Urothelium cell line (cell line): Measurements from ENCODE around the gene LIX1L.

Source experiments
- DNase-seq: peaks from one replicate; pipeline ENCODE4 v3.0.0; 2011; ENCODE audit warnings: low spot score, mixed read lengths
- FAIRE-seq: peaks from 2 replicates; lab custom pipeline; 2011; peaks lifted over from hg19 to GRCh38; lab: Jason Lieb, UNC

The LIX1L gene

GRCh38 chr1:145957443-145958319, at the start of gene LIX1L:
TSS of gene LIX1L (minus strand) at chr1:145958017. CDS start at chr1:145957927, 90 bp downstream.
- peak; percentile 95 for DNase-seq
- FAIRE-seq: no peak

- FAIRE-seq (no peak), DNase-seq (no peak)
Observed at GRCh38 chr1:146001709-146002108, 43.9 kb upstream of the LIX1L start.

- FAIRE-seq (no peak), DNase-seq (no peak)
Observed at GRCh38 chr1:145999321-146000024, 41.7 kb upstream of the LIX1L start.

GRCh38 chr1:145997718-145998023, 39.9 kb upstream of the LIX1L start:
- DNase-seq (no peak), FAIRE-seq (no peak)

- FAIRE-seq: no peak
- no peak for DNase-seq
Observed at GRCh38 chr1:145997016-145997717, 39.4 kb upstream of the LIX1L start.

- FAIRE-seq: peak; percentile 44
- DNase-seq: peak; percentile 99
Observed at GRCh38 chr1:145996433-145997015, 38.7 kb upstream of the LIX1L start, which contains the start of gene TXNIP. TSS of gene TXNIP (minus strand) at chr1:145996579. CDS start at chr1:145996266, 313 bp downstream.

GRCh38 chr1:145995964-145996432, 38.2 kb upstream of the LIX1L start:
- DNase-seq: peak; percentile 27
- no peak for FAIRE-seq

- DNase-seq (no peak), FAIRE-seq (no peak)
Observed at GRCh38 chr1:145995148-145995881, 37.5 kb upstream of the LIX1L start.

GRCh38 chr1:145994391-145995120, 36.7 kb upstream of the LIX1L start:
- DNase-seq (no peak), FAIRE-seq (no peak)

- FAIRE-seq (no peak), DNase-seq (no peak)
Observed at GRCh38 chr1:145993618-145994390, 36.0 kb upstream of the LIX1L start.

GRCh38 chr1:145992958-145993617, 35.3 kb upstream of the LIX1L start:
- FAIRE-seq (no peak), DNase-seq (no peak)

GRCh38 chr1:145992502-145992936, 34.7 kb upstream of the LIX1L start:
- DNase-seq: no peak
- no peak for FAIRE-seq

- DNase-seq: no peak
- FAIRE-seq: no peak
Observed at GRCh38 chr1:145991735-145992412, 34.1 kb upstream of the LIX1L start.

GRCh38 chr1:145990249-145990855, 32.5 kb upstream of the LIX1L start:
- no peak for FAIRE-seq
- DNase-seq: no peak

GRCh38 chr1:145988773-145989172, 31.0 kb upstream of the LIX1L start:
- FAIRE-seq (no peak), DNase-seq (no peak)

GRCh38 chr1:145987926-145988325, 30.1 kb upstream of the LIX1L start:
- no peak for DNase-seq
- no peak for FAIRE-seq

- DNase-seq (no peak), FAIRE-seq (no peak)
Observed at GRCh38 chr1:145986551-145986950, 28.7 kb upstream of the LIX1L start.
